ENCODE measurements around the gene TMCC1. TPM values are rescaled to one million over a fixed set of nuclear protein-coding genes. Genes with fewer than 3 reads are reported as not detected.

TMCC1 gene
- total and polyA plus RNA-seq, 7 experiments from 2014 or later = 2.6 to 39.4 (median 35.5) TPM

DNA sequence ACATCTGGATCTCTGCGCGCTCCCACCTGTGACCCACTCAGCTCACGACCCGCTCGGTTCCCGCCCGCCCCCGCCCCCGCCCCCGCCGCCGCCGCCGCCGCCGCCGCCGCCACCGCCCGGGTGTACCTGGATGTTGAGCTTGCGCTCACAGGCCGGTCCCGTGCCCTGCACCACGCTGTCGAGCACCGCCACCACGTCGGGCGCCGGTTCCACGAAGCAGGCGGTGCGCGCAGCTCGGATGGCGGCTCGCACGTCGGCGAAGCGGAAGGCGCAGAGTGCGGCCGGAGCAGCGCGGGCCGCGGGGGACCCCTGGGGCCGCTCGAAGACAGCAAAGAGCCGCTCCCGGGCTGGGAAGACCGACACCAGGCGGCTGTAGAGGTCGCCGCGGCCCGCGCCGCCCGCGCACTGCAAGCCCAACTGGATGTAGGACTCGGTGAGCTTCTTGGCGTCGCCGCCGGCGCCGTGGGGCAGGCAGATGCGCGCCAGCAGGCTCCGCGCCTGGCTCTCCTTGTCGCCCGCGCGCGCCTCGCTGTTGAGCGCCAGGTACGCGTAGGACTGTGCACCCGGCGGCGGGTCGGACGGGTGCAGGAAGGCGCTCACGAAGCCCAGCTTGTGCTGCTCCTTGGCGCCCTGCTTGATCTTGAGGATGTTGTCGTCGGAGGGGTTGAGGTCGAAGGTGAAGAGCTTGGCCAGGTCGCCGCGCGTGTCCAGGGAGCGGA, 288.1 kb downstream of the TMCC1 start:
- Mint-ChIP-seq H3K27ac (peak overlapping the region; percentile 35 to 92 (median 84)), H3K27me3 (peaks cover 8 to 68% (median 11%) of the 10 kb centered on the region in 5 donors), H3K9me3 (peaks cover 0 to 1% (median 0%) of the 10 kb centered on the region in 11 donors), H3K4me1 (peaks cover 11 to 25% (median 14%) of the 10 kb centered on the region in 7 donors), H3K4me3 (peak overlapping the region; percentile 88 to 98 (median 92)), H3K36me3 (peaks cover 0 to 4% (median 0%) of the 10 kb centered on the region in 5 donors)
- peak overlapping the region; percentile 53 for H3K4me3 ChIP-seq (ENCODE audit: low read length)
- peak in 8 of 9 donors; percentile 28 to 60 (median 50) for DNase-seq
- intact Hi-C loops (cut with micrococcal nuclease) = loop anchor here (1.0 to 10.0 kb wide), 3 partner anchors 111 to 507 kb away; partner anchors contain the start of gene IFT122 (in 1 of the 2)
- H3K9me3 ChIP-seq (ENCODE audit: control insufficient read depth in 2 of 3, low read length in 3 of 3) = no peaks in the 10 kb centered on the region
- ATAC-seq = peak; percentile 62
- H3K27ac ChIP-seq (ENCODE audit: low read depth, low read length) = no peak overlapping the region
- POLR2A ChIA-PET = interaction anchor here (0.7 to 1.4 kb wide), 5 partner anchors 11 to 28 kb away, joined by 3 to 5 read pairs (median 4); no protein-coding TSS in a partner anchor
- H3K36me3 ChIP-seq (ENCODE audit: control insufficient read depth in 2 of 3, insufficient read depth in 3 of 3, low read length in 3 of 3) = no peaks in the 10 kb centered on the region
- H3K27me3 ChIP-seq (ENCODE audit: control insufficient read depth in 2 of 2, insufficient read depth in 2 of 2, low read length in 2 of 2) = peaks cover 0 to 6% of the 10 kb centered on the region in 2 donors
- H3K4me1 ChIP-seq (ENCODE audit: control insufficient read depth in 2 of 2, insufficient read depth in 2 of 2, low read length in 2 of 2) = peaks cover 0 to 6% of the 10 kb centered on the region in 2 donors
- CTCF ChIA-PET = no interaction called here

DNA sequence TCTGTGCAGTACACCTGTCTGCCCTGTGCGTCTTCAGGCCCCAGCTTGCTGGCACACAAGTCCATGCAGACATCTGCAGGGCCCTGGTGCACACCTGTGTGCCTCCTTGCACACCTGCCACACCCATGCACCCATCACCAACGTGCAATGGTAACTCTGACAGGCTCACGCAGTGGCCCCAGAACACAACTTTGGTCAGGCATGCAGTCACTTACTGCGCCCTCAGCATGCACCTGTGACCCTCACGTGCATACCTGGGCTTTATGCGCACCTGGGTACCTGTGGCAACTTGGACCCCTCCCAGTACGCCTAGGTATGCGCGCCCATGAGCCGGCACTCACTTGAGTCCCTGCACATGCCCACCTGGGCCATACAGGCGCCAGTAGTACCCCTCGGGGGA, 288.7 kb downstream of the TMCC1 start:
- H3K27ac ChIP-seq (ENCODE audit: low read depth, low read length) = no peak overlapping the region
- POLR2A ChIA-PET = interaction anchor here (0.9 to 1.4 kb wide), 3 partner anchors 17 to 27 kb away, joined by 3 to 4 read pairs (median 4); no protein-coding TSS in a partner anchor
- peaks cover 0 to 6% of the 10 kb centered on the region in 2 donors for H3K27me3 ChIP-seq (ENCODE audit: control insufficient read depth in 2 of 2, insufficient read depth in 2 of 2, low read length in 2 of 2)
- Mint-ChIP-seq H3K9me3 (peaks cover 0 to 1% (median 0%) of the 10 kb centered on the region in 11 donors), H3K27me3 (peaks cover 8 to 68% (median 11%) of the 10 kb centered on the region in 5 donors), H3K27ac (no peak overlapping the region), H3K36me3 (peaks cover 0 to 4% (median 0%) of the 10 kb centered on the region in 5 donors), H3K4me3 (peak overlapping the region; percentile 17 to 98 (median 62)), H3K4me1 (peaks cover 11 to 25% (median 14%) of the 10 kb centered on the region in 7 donors)
- DNase-seq (no peak), ATAC-seq (no peak)
- no peaks in the 10 kb centered on the region for H3K9me3 ChIP-seq (ENCODE audit: control insufficient read depth in 2 of 3, low read length in 3 of 3)
- peaks cover 0 to 6% of the 10 kb centered on the region in 2 donors for H3K4me1 ChIP-seq (ENCODE audit: control insufficient read depth in 2 of 2, insufficient read depth in 2 of 2, low read length in 2 of 2)
- H3K36me3 ChIP-seq (ENCODE audit: control insufficient read depth in 2 of 3, insufficient read depth in 3 of 3, low read length in 3 of 3) = no peaks in the 10 kb centered on the region
- peak overlapping the region; percentile 30 for H3K4me3 ChIP-seq (ENCODE audit: low read length)
- intact Hi-C loops (cut with micrococcal nuclease) = loop anchor here (1.0 to 10.0 kb wide), 3 partner anchors 110 to 508 kb away; partner anchors contain the start of gene IFT122 (in 1 of the 2)
- CTCF ChIA-PET = no interaction called here

DNA sequence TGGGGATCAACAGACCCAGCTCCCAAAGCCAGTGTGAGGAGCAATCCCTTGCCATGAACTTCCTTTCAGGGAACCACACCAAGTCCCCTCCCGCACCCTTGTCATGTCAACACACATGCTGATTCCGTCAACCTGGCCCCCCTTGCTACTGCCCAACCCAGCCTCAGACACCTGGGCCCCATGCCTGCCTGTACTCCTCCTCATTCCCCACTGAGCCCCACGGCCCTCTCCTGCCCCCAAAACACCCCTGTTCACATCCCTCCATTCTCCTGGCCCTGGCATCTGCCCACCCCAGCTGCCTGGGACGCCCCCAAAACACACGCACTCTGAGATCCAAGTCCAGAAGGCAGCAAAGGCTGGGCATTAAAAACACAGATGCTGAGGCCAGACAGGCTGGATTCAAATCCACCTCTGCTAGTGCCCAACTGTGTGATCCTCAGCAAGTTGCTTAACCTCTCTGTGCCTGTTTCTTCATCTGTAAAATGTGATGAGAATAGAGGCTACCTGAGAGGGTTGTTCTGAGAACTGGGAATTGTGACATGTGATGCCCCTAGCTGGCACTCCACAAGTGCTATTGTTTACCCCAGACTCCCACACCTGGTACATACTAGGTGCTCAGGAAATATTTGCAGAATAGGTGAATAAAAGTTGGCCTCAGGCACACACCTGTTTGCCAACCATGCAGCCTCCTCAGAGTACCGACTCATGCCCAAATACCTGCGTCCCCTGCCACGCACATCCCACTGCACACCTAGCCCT, 289.3 kb downstream of the TMCC1 start:
- Histone ChIP-seq H3K9me3 (ENCODE audit: control insufficient read depth in 2 of 3, low read length in 3 of 3) (no peaks in the 10 kb centered on the region), H3K4me1 (ENCODE audit: control insufficient read depth in 2 of 2, insufficient read depth in 2 of 2, low read length in 2 of 2) (peaks cover 0 to 6% of the 10 kb centered on the region in 2 donors), H3K27me3 (ENCODE audit: control insufficient read depth in 2 of 2, insufficient read depth in 2 of 2, low read length in 2 of 2) (peaks cover 0 to 6% of the 10 kb centered on the region in 2 donors), H3K36me3 (ENCODE audit: control insufficient read depth in 2 of 3, insufficient read depth in 3 of 3, low read length in 3 of 3) (no peaks in the 10 kb centered on the region), H3K27ac (ENCODE audit: low read depth, low read length) (no peak overlapping the region), H3K4me3 (ENCODE audit: low read length) (peak overlapping the region; percentile 30)
- DNase-seq (no peak), ATAC-seq (no peak)
- Mint-ChIP-seq H3K9me3 (peaks cover 0 to 1% (median 0%) of the 10 kb centered on the region in 11 donors), H3K27ac (peak overlapping the region in 1 of 9 donors; percentile 19), H3K4me3 (peak overlapping the region in 8 of 10 donors; percentile 6 to 89 (median 55)), H3K36me3 (peaks cover 0 to 4% (median 0%) of the 10 kb centered on the region in 5 donors), H3K4me1 (peaks cover 11 to 28% (median 14%) of the 10 kb centered on the region in 7 donors), H3K27me3 (peaks cover 8 to 68% (median 11%) of the 10 kb centered on the region in 5 donors)
- intact Hi-C loops (cut with micrococcal nuclease) = loop anchor here in 1 of 2 donors (10.0 kb wide), 1 partner anchor 109 kb away; no protein-coding TSS in a partner anchor
- POLR2A ChIA-PET = no interaction called here
- CTCF ChIA-PET = no interaction called here

DNA sequence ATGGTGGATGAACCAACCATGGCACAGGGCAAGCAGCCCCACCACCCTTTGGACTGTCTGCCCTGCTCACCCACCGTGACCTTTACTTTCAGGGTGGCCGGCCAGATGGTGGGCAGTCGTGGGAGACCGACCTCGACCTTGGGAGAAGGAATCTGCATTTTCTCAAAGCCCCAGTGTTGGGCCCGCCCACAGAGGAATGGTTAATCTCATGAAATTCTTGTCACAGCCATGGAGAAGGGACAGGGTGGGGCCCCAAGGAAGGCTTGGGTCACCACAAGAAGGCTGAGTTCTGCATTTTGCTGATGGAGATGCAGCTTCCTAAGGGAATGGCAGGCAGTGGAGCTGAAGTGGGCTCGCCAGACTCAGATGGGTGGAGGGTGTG, 290.0 kb downstream of the TMCC1 start:
- peaks cover 0 to 1% (median 0%) of the 10 kb centered on the region in 11 donors for H3K9me3 Mint-ChIP-seq
- POLR2A ChIA-PET = no interaction called here
- peaks cover 8 to 64% (median 11%) of the 10 kb centered on the region in 5 donors for H3K27me3 Mint-ChIP-seq

DNA sequence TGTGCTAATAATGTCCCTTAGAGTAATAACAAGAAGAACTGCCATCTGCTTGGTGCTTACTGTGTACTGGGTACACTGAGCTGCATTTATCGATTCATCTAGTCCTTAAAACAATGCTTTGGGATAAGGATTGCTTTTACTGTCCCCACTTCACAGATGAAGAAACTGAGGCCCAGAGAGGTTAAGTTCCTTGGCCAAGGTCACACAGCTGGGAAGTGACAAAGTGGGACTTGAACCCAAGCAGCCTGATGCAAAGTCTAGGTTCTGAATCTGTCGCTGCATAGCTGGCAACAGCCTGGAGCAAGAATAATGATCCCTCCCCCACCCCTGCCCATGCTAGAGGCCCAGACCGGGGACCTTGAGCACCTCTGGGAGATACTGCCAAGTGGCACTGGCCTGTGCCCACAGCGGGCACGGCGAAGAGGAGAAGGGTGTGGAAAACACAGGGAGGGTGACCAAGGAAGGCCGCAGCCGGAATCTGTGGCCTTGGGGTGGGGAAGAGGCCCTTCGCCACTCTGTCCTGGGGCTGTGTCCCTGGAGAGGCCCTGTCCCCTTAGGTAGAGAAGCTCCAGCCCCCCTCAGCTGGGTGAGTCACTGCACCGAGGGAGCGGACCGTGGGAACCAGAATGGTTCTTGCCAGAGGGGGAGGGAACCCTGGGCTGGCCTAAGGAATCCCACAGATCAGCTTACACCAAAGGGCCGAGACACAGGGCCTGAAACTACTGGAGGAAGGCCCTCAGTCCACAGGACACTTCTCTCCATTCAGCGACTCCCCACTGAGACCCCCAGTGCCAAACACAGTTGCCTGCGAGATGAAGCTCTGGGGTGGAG, 290.6 kb downstream of the TMCC1 start:
- peaks cover 0 to 1% (median 0%) of the 10 kb centered on the region in 11 donors for H3K9me3 Mint-ChIP-seq
- DNase-seq (no peak), ATAC-seq (no peak)
- CTCF ChIA-PET = no interaction called here
- no peaks in the 10 kb centered on the region for H3K9me3 ChIP-seq (ENCODE audit: control insufficient read depth in 2 of 3, low read length in 3 of 3)
- intact Hi-C loops (cut with micrococcal nuclease) = loop anchor here in 1 of 2 donors (10.0 kb wide), 1 partner anchor 108 kb away; no protein-coding TSS in a partner anchor
- H3K27me3 Mint-ChIP-seq = peaks cover 8 to 62% (median 11%) of the 10 kb centered on the region in 5 donors
- peaks cover 0 to 6% of the 10 kb centered on the region in 2 donors for H3K4me1 ChIP-seq (ENCODE audit: control insufficient read depth in 2 of 2, insufficient read depth in 2 of 2, low read length in 2 of 2)
- peaks cover 0 to 4% (median 0%) of the 10 kb centered on the region in 5 donors for H3K36me3 Mint-ChIP-seq
- peaks cover 0 to 6% of the 10 kb centered on the region in 2 donors for H3K27me3 ChIP-seq (ENCODE audit: control insufficient read depth in 2 of 2, insufficient read depth in 2 of 2, low read length in 2 of 2)
- no peaks in the 10 kb centered on the region for H3K36me3 ChIP-seq (ENCODE audit: control insufficient read depth in 2 of 3, insufficient read depth in 3 of 3, low read length in 3 of 3)
- no peak overlapping the region for H3K4me3 ChIP-seq (ENCODE audit: low read length)
- peaks cover 4 to 23% (median 6%) of the 10 kb centered on the region in 7 donors for H3K4me1 Mint-ChIP-seq
- peak overlapping the region in 1 of 10 donors; percentile 16 for H3K4me3 Mint-ChIP-seq
- peak overlapping the region in 1 of 9 donors; percentile 20 for H3K27ac Mint-ChIP-seq
- H3K27ac ChIP-seq (ENCODE audit: low read depth, low read length) = no peak overlapping the region
- POLR2A ChIA-PET = no interaction called here

More for the DNA sequence above, 290.0 kb downstream of the TMCC1 start:
- H3K27ac Mint-ChIP-seq = no peak overlapping the region
- Histone ChIP-seq H3K4me3 (ENCODE audit: low read length) (no peak overlapping the region), H3K27me3 (ENCODE audit: control insufficient read depth in 2 of 2, insufficient read depth in 2 of 2, low read length in 2 of 2) (peaks cover 0 to 6% of the 10 kb centered on the region in 2 donors), H3K36me3 (ENCODE audit: control insufficient read depth in 2 of 3, insufficient read depth in 3 of 3, low read length in 3 of 3) (no peaks in the 10 kb centered on the region), H3K4me1 (ENCODE audit: control insufficient read depth in 2 of 2, insufficient read depth in 2 of 2, low read length in 2 of 2) (peaks cover 0 to 6% of the 10 kb centered on the region in 2 donors), H3K27ac (ENCODE audit: low read depth, low read length) (no peak overlapping the region), H3K9me3 (ENCODE audit: control insufficient read depth in 2 of 3, low read length in 3 of 3) (no peaks in the 10 kb centered on the region)
- CTCF ChIA-PET = no interaction called here
- H3K36me3 Mint-ChIP-seq = peaks cover 0 to 4% (median 0%) of the 10 kb centered on the region in 5 donors
- peaks cover 7 to 24% (median 10%) of the 10 kb centered on the region in 7 donors for H3K4me1 Mint-ChIP-seq
- H3K4me3 Mint-ChIP-seq = peak overlapping the region in 4 of 10 donors; percentile 3 to 75 (median 34)
- ATAC-seq (no peak), DNase-seq (no peak)
- intact Hi-C loops (cut with micrococcal nuclease) = loop anchor here in 1 of 2 donors (10.0 kb wide), 1 partner anchor 109 kb away; no protein-coding TSS in a partner anchor

All from naive thymus-derived CD4-positive, alpha-beta T cell (primary cell).